ENCODE data around the gene CDNF. TPM values are rescaled to one million over a fixed set of nuclear protein-coding genes. Genes with fewer than 3 reads are reported as not detected.

CDNF gene
- total and polyA plus RNA-seq, 4 experiments from 2014 or later: 0.94 to 2.5 (median 1.7) TPM

DNA sequence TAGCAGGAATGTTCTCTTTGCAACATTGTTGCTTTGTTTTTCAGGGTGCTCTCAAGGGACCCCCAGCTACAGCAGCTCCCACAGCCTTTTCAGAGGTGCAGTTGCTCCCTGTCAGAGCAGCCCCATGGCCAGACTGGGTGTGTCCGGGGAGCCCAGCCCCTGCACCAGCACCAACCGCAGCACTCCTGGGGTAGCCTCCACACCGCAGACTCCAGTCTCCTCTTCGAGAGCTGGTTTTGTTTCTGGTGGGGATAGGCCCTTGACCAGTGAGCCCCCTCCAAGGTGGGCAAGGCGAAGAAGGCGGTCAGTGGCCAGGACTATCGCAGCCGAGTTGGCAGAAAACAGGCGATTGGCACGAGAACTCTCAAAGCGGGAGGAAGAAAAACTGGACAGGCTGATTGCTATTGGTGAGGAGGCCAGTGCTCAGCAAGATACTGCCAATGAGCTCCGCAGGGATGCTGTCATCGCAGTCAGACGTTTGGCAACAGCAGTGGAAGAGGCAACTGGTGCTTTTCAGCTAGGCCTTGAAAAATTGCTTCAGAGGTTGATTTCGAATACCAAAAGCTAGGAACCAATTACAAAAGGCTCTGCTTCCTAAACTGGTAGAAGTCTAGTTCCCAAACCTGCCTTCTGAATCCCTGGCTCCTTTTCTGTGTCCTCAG lies 5.6 kb upstream of the CDNF start:
- H3K4me1 ChIP-seq (ENCODE audit: insufficient read depth, low read length): peaks cover 14% of the 10 kb centered on the region
- peaks cover 36% of the 10 kb centered on the region for H3K36me3 ChIP-seq (ENCODE audit: insufficient read depth, low read length)
- intact Hi-C loops (cut with micrococcal nuclease): no loop called here
- Mint-ChIP-seq H3K4me1 (peaks cover 11 to 24% (median 17%) of the 10 kb centered on the region in 4 donors), H3K9me3 (peaks cover 0 to 1% (median 0%) of the 10 kb centered on the region in 8 donors), H3K27ac (peak overlapping the region in 1 of 7 donors; percentile 22), H3K27me3 (no peaks in the 10 kb centered on the region), H3K4me3 (no peak overlapping the region), H3K36me3 (peaks cover 24 to 69% of the 10 kb centered on the region in 2 donors)
- H3K4me3 ChIP-seq (ENCODE audit: low read length in 2 of 2): no peak overlapping the region
- H3K27ac ChIP-seq (ENCODE audit: low read depth, low read length): no peak overlapping the region
- H3K27me3 ChIP-seq (ENCODE audit: insufficient read depth, low read length): no peaks in the 10 kb centered on the region
- CTCF ChIA-PET (ENCODE audit: partially characterized antibody): no interaction called here
- H3K9me3 ChIP-seq (ENCODE audit: control insufficient read depth in 1 of 2, low read length in 2 of 2): no peaks in the 10 kb centered on the region
- POLR2A ChIA-PET (ENCODE audit: partially characterized antibody): interaction anchor here (0.6 kb wide), 1 partner anchor 291 kb away, joined by 4 read pairs; no protein-coding TSS in a partner anchor
- DNase-seq: no peak

GRCh38 chr10:14840178-14840577 lies 2.3 kb upstream of the CDNF start:
- Histone ChIP-seq H3K36me3 (ENCODE audit: insufficient read depth, low read length) (peaks cover 31% of the 10 kb centered on the region), H3K9me3 (ENCODE audit: control insufficient read depth in 1 of 2, low read length in 2 of 2) (no peaks in the 10 kb centered on the region), H3K27me3 (ENCODE audit: insufficient read depth, low read length) (no peaks in the 10 kb centered on the region), H3K4me1 (ENCODE audit: insufficient read depth, low read length) (peaks cover 26% of the 10 kb centered on the region), H3K27ac (ENCODE audit: low read depth, low read length) (no peak overlapping the region), H3K4me3 (ENCODE audit: low read length in 2 of 2) (no peak overlapping the region)
- H3K27me3 Mint-ChIP-seq: no peaks in the 10 kb centered on the region
- intact Hi-C loops (cut with micrococcal nuclease): no loop called here
- peaks cover 23 to 62% of the 10 kb centered on the region in 2 donors for H3K36me3 Mint-ChIP-seq
- ChIA-PET CTCF (ENCODE audit: partially characterized antibody) (no interaction called here), POLR2A (ENCODE audit: partially characterized antibody) (no interaction called here)
- no peaks in the 10 kb centered on the region for H3K9me3 Mint-ChIP-seq
- peak overlapping the region in 7 of 8 donors; percentile 16 to 96 (median 46) for H3K4me3 Mint-ChIP-seq
- H3K27ac Mint-ChIP-seq: peak overlapping the region in 4 of 7 donors; percentile 1 to 86 (median 32)
- DNase-seq: no peak
- H3K4me1 Mint-ChIP-seq: peaks cover 15 to 38% (median 26%) of the 10 kb centered on the region in 4 donors

DNA sequence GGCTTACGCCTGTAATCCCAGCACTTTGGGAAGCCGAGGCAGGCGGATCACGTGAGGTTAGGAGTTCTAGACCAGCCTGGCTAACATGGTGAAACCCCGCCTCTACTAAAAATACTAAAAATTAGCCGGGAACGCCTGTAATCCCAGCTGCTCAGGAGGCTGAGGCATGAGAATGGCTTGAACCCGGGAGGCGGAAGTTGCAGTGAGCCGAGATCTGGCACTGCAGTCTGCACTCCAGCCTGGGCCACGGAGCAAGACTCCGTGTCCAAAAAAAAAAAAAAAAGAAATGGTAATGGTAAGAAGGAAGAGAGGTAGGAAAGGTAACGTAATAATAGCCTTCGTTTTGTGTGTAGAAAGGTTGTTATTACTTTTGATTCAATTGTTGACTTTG lies 1.5 kb upstream of the CDNF start:
- H3K4me1 Mint-ChIP-seq: peaks cover 14 to 33% (median 26%) of the 10 kb centered on the region in 4 donors
- Histone ChIP-seq H3K4me1 (ENCODE audit: insufficient read depth, low read length) (peaks cover 26% of the 10 kb centered on the region), H3K27ac (ENCODE audit: low read depth, low read length) (peak overlapping the region; percentile 91), H3K27me3 (ENCODE audit: insufficient read depth, low read length) (no peaks in the 10 kb centered on the region), H3K36me3 (ENCODE audit: insufficient read depth, low read length) (peaks cover 26% of the 10 kb centered on the region), H3K4me3 (ENCODE audit: low read length in 2 of 2) (peak overlapping the region; percentile 68 to 79), H3K9me3 (ENCODE audit: control insufficient read depth in 1 of 2, low read length in 2 of 2) (no peaks in the 10 kb centered on the region)
- H3K4me3 Mint-ChIP-seq: peak overlapping the region; percentile 89 to 96 (median 94)
- no peaks in the 10 kb centered on the region for H3K9me3 Mint-ChIP-seq
- peak overlapping the region; percentile 86 to 99 (median 94) for H3K27ac Mint-ChIP-seq
- CTCF ChIA-PET (ENCODE audit: partially characterized antibody): interaction anchor here (1.7 to 4.4 kb wide), 2 partner anchors 286 to 302 kb away, joined by 4 to 20 read pairs; no protein-coding TSS in a partner anchor
- H3K27me3 Mint-ChIP-seq: no peaks in the 10 kb centered on the region
- POLR2A ChIA-PET (ENCODE audit: partially characterized antibody): interaction anchor here (0.6 to 3.0 kb wide), 10 partner anchors 10 to 654 kb away, joined by 3 to 56 read pairs (median 6); partner anchors contain the start of genes MEIG1 and SUV39H2
- intact Hi-C loops (cut with micrococcal nuclease): loop anchor here (2.0 to 5.0 kb wide), 6 partner anchors 234 to 652 kb away; partner anchors contain the start of genes NMT2 and RPP38
- H3K36me3 Mint-ChIP-seq: peaks cover 15 to 53% of the 10 kb centered on the region in 2 donors
- no peak for DNase-seq

GRCh38 chr10:14838582-14839304 lies 906 bp upstream of the CDNF start:
- Histone ChIP-seq H3K27me3 (ENCODE audit: insufficient read depth, low read length) (no peaks in the 10 kb centered on the region), H3K4me3 (ENCODE audit: low read length in 2 of 2) (peak overlapping the region; percentile 68 to 79), H3K36me3 (ENCODE audit: insufficient read depth, low read length) (peaks cover 24% of the 10 kb centered on the region), H3K4me1 (ENCODE audit: insufficient read depth, low read length) (peaks cover 26% of the 10 kb centered on the region), H3K9me3 (ENCODE audit: control insufficient read depth in 1 of 2, low read length in 2 of 2) (no peaks in the 10 kb centered on the region), H3K27ac (ENCODE audit: low read depth, low read length) (peak overlapping the region; percentile 91)
- Mint-ChIP-seq H3K4me3 (peak overlapping the region; percentile 89 to 97 (median 94)), H3K36me3 (peaks cover 12 to 49% of the 10 kb centered on the region in 2 donors), H3K9me3 (no peaks in the 10 kb centered on the region), H3K4me1 (peaks cover 14 to 33% (median 26%) of the 10 kb centered on the region in 4 donors), H3K27me3 (no peaks in the 10 kb centered on the region), H3K27ac (peak overlapping the region; percentile 86 to 99 (median 98))
- POLR2A ChIA-PET (ENCODE audit: partially characterized antibody): interaction anchor here (0.6 to 3.1 kb wide), 36 partner anchors 9 to 654 kb away, joined by 3 to 56 read pairs (median 5); partner anchors contain the start of genes DCLRE1C, MEIG1, NMT2 and SUV39H2
- intact Hi-C loops (cut with micrococcal nuclease): loop anchor here (1.0 to 5.0 kb wide), 11 partner anchors 40 to 651 kb away; partner anchors contain the start of genes DCLRE1C, MEIG1, NMT2 and RPP38
- CTCF ChIA-PET (ENCODE audit: partially characterized antibody): interaction anchor here (1.0 to 4.4 kb wide), 12 partner anchors 10 to 424 kb away, joined by 3 to 20 read pairs (median 4); partner anchors contain the start of genes MEIG1 and SUV39H2
- DNase-seq: peak; percentile 10 to 52 (median 18)

- H3K4me1 ChIP-seq (ENCODE audit: insufficient read depth, low read length): peaks cover 26% of the 10 kb centered on the region
- CTCF ChIA-PET (ENCODE audit: partially characterized antibody): interaction anchor here (0.6 to 4.4 kb wide), 27 partner anchors 8 to 640 kb away, joined by 3 to 20 read pairs (median 4); partner anchors contain the start of genes MEIG1 and SUV39H2
- Mint-ChIP-seq H3K4me1 (peaks cover 14 to 33% (median 26%) of the 10 kb centered on the region in 4 donors), H3K27me3 (no peaks in the 10 kb centered on the region), H3K4me3 (peak overlapping the region; percentile 89 to 97 (median 94)), H3K9me3 (no peaks in the 10 kb centered on the region), H3K27ac (peak overlapping the region; percentile 86 to 99 (median 98)), H3K36me3 (peaks cover 19 to 36% of the 10 kb centered on the region in 2 donors)
- POLR2A ChIA-PET (ENCODE audit: partially characterized antibody): interaction anchor here (1.0 to 3.1 kb wide), 33 partner anchors 11 to 652 kb away, joined by 3 to 56 read pairs (median 6); partner anchors contain the start of genes DCLRE1C, MEIG1, NMT2 and SUV39H2
- no peaks in the 10 kb centered on the region for H3K9me3 ChIP-seq (ENCODE audit: control insufficient read depth in 1 of 2, low read length in 2 of 2)
- H3K36me3 ChIP-seq (ENCODE audit: insufficient read depth, low read length): peaks cover 9% of the 10 kb centered on the region
- no peaks in the 10 kb centered on the region for H3K27me3 ChIP-seq (ENCODE audit: insufficient read depth, low read length)
- DNase-seq: peak in 1 of 5 donors; percentile 3
- H3K27ac ChIP-seq (ENCODE audit: low read depth, low read length): peak overlapping the region; percentile 91
- intact Hi-C loops (cut with micrococcal nuclease): loop anchor here (1.0 to 5.0 kb wide), 4 partner anchors 250 to 1050 kb away; no protein-coding TSS in a partner anchor
- H3K4me3 ChIP-seq (ENCODE audit: low read length in 2 of 2): peak overlapping the region; percentile 1 to 68
These were observed 657 bp downstream of the CDNF start for GRCh38 chr10:14837003-14837756.

DNA sequence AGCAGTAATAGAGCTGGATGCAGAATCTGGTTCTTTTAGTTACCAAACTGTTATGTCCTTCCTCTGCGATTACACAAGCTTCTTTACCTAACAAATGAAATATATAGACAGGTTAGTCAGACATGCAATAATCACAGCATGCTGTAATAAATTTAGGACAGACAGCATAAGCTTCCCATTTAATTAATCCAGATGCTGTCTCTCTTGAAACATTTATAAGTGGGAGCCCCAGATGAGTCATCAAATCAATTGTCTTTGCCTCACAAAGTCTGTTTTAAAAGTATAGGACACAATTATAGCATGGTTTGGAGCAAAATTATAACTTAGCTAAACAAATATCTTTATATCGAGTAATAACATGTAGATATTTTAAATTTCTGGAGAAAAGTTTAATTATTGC lies 1.6 kb downstream of the CDNF start:
- no peak overlapping the region for H3K27ac ChIP-seq (ENCODE audit: low read depth, low read length)
- peak overlapping the region in 1 of 8 donors; percentile 10 for H3K4me3 Mint-ChIP-seq
- peaks cover 14 to 33% (median 24%) of the 10 kb centered on the region in 4 donors for H3K4me1 Mint-ChIP-seq
- H3K9me3 ChIP-seq (ENCODE audit: control insufficient read depth in 1 of 2, low read length in 2 of 2): no peaks in the 10 kb centered on the region
- H3K4me3 ChIP-seq (ENCODE audit: low read length in 2 of 2): no peak overlapping the region
- no peak for DNase-seq
- peaks cover 16 to 27% of the 10 kb centered on the region in 2 donors for H3K36me3 Mint-ChIP-seq
- ChIA-PET CTCF (ENCODE audit: partially characterized antibody) (interaction anchor here (1.2 to 4.4 kb wide), 7 partner anchors 9 to 337 kb away, joined by 3 to 20 read pairs (median 6); partner anchors contain the start of gene SUV39H2), POLR2A (ENCODE audit: partially characterized antibody) (interaction anchor here (0.8 to 3.1 kb wide), 4 partner anchors 15 to 253 kb away, joined by 3 to 17 read pairs (median 10); partner anchors contain the start of gene DCLRE1C)
- intact Hi-C loops (cut with micrococcal nuclease): loop anchor here (5.0 kb wide), 3 partner anchors 249 to 649 kb away; no protein-coding TSS in a partner anchor
- no peaks in the 10 kb centered on the region for H3K36me3 ChIP-seq (ENCODE audit: insufficient read depth, low read length)
- no peak overlapping the region for H3K27ac Mint-ChIP-seq
- H3K27me3 Mint-ChIP-seq: no peaks in the 10 kb centered on the region
- H3K4me1 ChIP-seq (ENCODE audit: insufficient read depth, low read length): peaks cover 26% of the 10 kb centered on the region
- no peaks in the 10 kb centered on the region for H3K9me3 Mint-ChIP-seq
- H3K27me3 ChIP-seq (ENCODE audit: insufficient read depth, low read length): no peaks in the 10 kb centered on the region

Measured in CD4-positive, alpha-beta memory T cell (primary cell).